ENCODE results near the gene PCDH10. TPM values are rescaled to one million over a fixed set of nuclear protein-coding genes. Genes with fewer than 3 reads are reported as not detected.
A peak's percentile ranks its signal among the peaks of the same experiment; 100 is the strongest.

Gene PCDH10, protein sequence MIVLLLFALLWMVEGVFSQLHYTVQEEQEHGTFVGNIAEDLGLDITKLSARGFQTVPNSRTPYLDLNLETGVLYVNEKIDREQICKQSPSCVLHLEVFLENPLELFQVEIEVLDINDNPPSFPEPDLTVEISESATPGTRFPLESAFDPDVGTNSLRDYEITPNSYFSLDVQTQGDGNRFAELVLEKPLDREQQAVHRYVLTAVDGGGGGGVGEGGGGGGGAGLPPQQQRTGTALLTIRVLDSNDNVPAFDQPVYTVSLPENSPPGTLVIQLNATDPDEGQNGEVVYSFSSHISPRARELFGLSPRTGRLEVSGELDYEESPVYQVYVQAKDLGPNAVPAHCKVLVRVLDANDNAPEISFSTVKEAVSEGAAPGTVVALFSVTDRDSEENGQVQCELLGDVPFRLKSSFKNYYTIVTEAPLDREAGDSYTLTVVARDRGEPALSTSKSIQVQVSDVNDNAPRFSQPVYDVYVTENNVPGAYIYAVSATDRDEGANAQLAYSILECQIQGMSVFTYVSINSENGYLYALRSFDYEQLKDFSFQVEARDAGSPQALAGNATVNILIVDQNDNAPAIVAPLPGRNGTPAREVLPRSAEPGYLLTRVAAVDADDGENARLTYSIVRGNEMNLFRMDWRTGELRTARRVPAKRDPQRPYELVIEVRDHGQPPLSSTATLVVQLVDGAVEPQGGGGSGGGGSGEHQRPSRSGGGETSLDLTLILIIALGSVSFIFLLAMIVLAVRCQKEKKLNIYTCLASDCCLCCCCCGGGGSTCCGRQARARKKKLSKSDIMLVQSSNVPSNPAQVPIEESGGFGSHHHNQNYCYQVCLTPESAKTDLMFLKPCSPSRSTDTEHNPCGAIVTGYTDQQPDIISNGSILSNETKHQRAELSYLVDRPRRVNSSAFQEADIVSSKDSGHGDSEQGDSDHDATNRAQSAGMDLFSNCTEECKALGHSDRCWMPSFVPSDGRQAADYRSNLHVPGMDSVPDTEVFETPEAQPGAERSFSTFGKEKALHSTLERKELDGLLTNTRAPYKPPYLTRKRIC
- total RNA-seq, result 10 to 100 TPM; 21.6 to 52.2 TPM
- 10 to 100 TPM; 61.5 to 80.9 TPM for polyA plus RNA-seq (ENCODE audit: insufficient read length in 2 of 2)
- long read RNA-seq, donor 1, full-length matches to known transcripts, result 85 of 91 reads
- long read RNA-seq, donor 1, partial matches to known transcripts, result 6 of 91 reads
- long read RNA-seq, donor 1, other reads (novel, unspliced or antisense), result 0 of 91 reads
- long read RNA-seq, donor 2, full-length matches to known transcripts, result 49 of 49 reads
- long read RNA-seq, donor 2, partial matches to known transcripts, result 0 of 49 reads
- long read RNA-seq, donor 2, other reads (novel, unspliced or antisense), result 0 of 49 reads
- long read RNA-seq, donor 3, full-length matches to known transcripts, result 71 of 76 reads
- long read RNA-seq, donor 3, partial matches to known transcripts, result 5 of 76 reads
- long read RNA-seq, donor 3, other reads (novel, unspliced or antisense), result 0 of 76 reads
- long read RNA-seq, donor 4, result 0 reads

DNA sequence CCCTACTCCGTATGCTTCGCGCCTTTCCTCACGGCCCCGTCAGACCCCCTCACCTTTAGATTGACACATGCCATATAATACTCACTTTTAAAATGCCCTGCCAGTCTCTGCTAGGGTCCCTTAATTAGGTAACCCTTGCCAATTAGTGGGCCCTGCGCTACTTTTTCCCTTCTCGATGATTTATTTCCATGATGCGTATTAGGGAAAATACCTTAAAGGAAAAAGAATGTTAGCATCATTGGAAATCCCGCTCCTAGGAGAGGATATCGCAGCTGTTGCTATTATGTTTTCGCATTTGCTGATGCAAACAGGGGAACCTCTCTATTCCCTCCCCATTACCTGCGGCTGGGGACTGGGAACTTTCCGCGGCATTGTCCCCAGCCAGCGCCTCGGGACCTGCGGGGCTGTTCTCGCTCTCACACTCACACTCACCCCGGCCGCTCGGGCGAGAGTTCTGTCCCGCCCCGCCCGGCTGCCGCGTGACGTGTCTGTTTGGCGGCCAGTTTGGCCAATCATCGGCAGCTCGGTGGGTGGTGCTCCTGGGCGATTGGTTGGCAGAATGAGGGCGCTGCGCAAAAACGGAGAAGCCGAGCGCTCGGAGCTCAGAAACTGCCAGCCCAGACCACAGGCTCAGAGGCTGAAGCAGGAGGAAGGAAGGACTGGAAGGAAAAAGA lies at the start of gene PCDH10:
TSS of gene PCDH10 (plus strand) at position 605 of the 674 bp plus-strand sequence. CDS start 847 bp downstream, outside the sequence.
- Histone ChIP-seq H3K36me3 (ENCODE audit: control insufficient read depth, insufficient read depth, low read length) (peaks cover 7% of the 10 kb centered on the region), H3K9me3 (ENCODE audit: control insufficient read depth, insufficient read depth, low read length) (no peaks in the 10 kb centered on the region), H3K27me3 (ENCODE audit: control insufficient read depth, insufficient read depth, low read length) (peaks cover 10% of the 10 kb centered on the region), H3K27ac (ENCODE audit: low read depth, low read length) (peak within 1 kb of the TSS; percentile 87), H3K4me1 (ENCODE audit: control insufficient read depth, insufficient read depth, low read length) (peaks cover 36% of the 10 kb centered on the region), H3K4me3 (ENCODE audit: low read depth, low read length) (peak within 1 kb of the TSS; percentile 83)
- peak; percentile 94 to 99 (median 97) for DNase-seq (ENCODE audit: low read depth in 4 of 6, low spot score in 6 of 6)
- WGBS (ENCODE audit: insufficient coverage), result 0% methylated on average over 35 of the region's 38 CpGs

- Histone ChIP-seq H3K4me3 (ENCODE audit: low read depth, low read length) (no peak overlapping the region), H3K9me3 (ENCODE audit: control insufficient read depth, insufficient read depth, low read length) (no peaks in the 10 kb centered on the region), H3K4me1 (ENCODE audit: control insufficient read depth, insufficient read depth, low read length) (no peaks in the 10 kb centered on the region), H3K27ac (ENCODE audit: low read depth, low read length) (no peak overlapping the region), H3K36me3 (ENCODE audit: control insufficient read depth, insufficient read depth, low read length) (no peaks in the 10 kb centered on the region), H3K27me3 (ENCODE audit: control insufficient read depth, insufficient read depth, low read length) (no peaks in the 10 kb centered on the region)
- no peak for DNase-seq (ENCODE audit: low read depth in 4 of 6, low spot score in 6 of 6)
- WGBS (ENCODE audit: insufficient coverage), result 92% methylated on average over 2 of the region's 6 CpGs
Measured at GRCh38 chr4:133102043-133102442, 47.1 kb upstream of the PCDH10 start.

- H3K27ac ChIP-seq (ENCODE audit: low read depth, low read length), result no peak overlapping the region
- no peaks in the 10 kb centered on the region for H3K36me3 ChIP-seq (ENCODE audit: control insufficient read depth, insufficient read depth, low read length)
- DNase-seq (ENCODE audit: low read depth in 4 of 6, low spot score in 6 of 6), result no peak
- no peaks in the 10 kb centered on the region for H3K27me3 ChIP-seq (ENCODE audit: control insufficient read depth, insufficient read depth, low read length)
- no peak overlapping the region for H3K4me3 ChIP-seq (ENCODE audit: low read depth, low read length)
- no peaks in the 10 kb centered on the region for H3K4me1 ChIP-seq (ENCODE audit: control insufficient read depth, insufficient read depth, low read length)
- H3K9me3 ChIP-seq (ENCODE audit: control insufficient read depth, insufficient read depth, low read length), result no peaks in the 10 kb centered on the region
- 75% methylated on average over 1 of the region's 4 CpGs for WGBS (ENCODE audit: insufficient coverage)
Measured at GRCh38 chr4:133102612-133103409, 46.3 kb upstream of the PCDH10 start.

GRCh38 chr4:133112641-133113040 lies 36.5 kb upstream of the PCDH10 start:
- Histone ChIP-seq H3K9me3 (ENCODE audit: control insufficient read depth, insufficient read depth, low read length) (no peaks in the 10 kb centered on the region), H3K27me3 (ENCODE audit: control insufficient read depth, insufficient read depth, low read length) (no peaks in the 10 kb centered on the region), H3K27ac (ENCODE audit: low read depth, low read length) (no peak overlapping the region), H3K36me3 (ENCODE audit: control insufficient read depth, insufficient read depth, low read length) (no peaks in the 10 kb centered on the region), H3K4me1 (ENCODE audit: control insufficient read depth, insufficient read depth, low read length) (no peaks in the 10 kb centered on the region), H3K4me3 (ENCODE audit: low read depth, low read length) (no peak overlapping the region)
- DNase-seq (ENCODE audit: low read depth in 4 of 6, low spot score in 6 of 6), result no peak

DNA sequence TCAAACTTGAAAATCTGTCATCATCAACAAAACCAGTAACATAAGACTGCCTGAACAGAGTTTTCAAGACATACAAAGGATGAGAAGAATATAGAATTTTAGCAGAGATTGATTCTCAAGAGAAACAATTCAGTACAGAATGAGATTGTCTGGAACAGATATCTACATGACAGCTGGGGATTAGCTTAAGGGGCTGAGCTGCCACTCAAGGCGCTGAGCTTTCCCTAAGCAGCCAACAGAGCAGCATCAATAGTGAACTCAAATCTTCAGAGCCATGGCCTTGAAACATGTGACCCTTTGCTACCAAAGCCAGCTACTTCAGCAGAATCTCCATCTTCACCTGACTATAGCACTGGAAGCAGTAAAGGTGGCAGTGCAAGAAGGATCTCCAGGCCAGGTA lies 24.3 kb upstream of the PCDH10 start:
- WGBS (ENCODE audit: insufficient coverage), result 100% methylated on average over 1 of the region's 1 CpG
- Histone ChIP-seq H3K4me1 (ENCODE audit: control insufficient read depth, insufficient read depth, low read length) (no peaks in the 10 kb centered on the region), H3K36me3 (ENCODE audit: control insufficient read depth, insufficient read depth, low read length) (no peaks in the 10 kb centered on the region), H3K27ac (ENCODE audit: low read depth, low read length) (no peak overlapping the region), H3K27me3 (ENCODE audit: control insufficient read depth, insufficient read depth, low read length) (no peaks in the 10 kb centered on the region), H3K9me3 (ENCODE audit: control insufficient read depth, insufficient read depth, low read length) (no peaks in the 10 kb centered on the region), H3K4me3 (ENCODE audit: low read depth, low read length) (no peak overlapping the region)
- no peak for DNase-seq (ENCODE audit: low read depth in 4 of 6, low spot score in 6 of 6)

GRCh38 chr4:133127500-133127899 lies 21.6 kb upstream of the PCDH10 start:
- no peak overlapping the region for H3K4me3 ChIP-seq (ENCODE audit: low read depth, low read length)
- no peaks in the 10 kb centered on the region for H3K4me1 ChIP-seq (ENCODE audit: control insufficient read depth, insufficient read depth, low read length)
- WGBS (ENCODE audit: insufficient coverage), result no CpG with 5 or more reads among the region's 3 CpGs
- no peaks in the 10 kb centered on the region for H3K36me3 ChIP-seq (ENCODE audit: control insufficient read depth, insufficient read depth, low read length)
- H3K9me3 ChIP-seq (ENCODE audit: control insufficient read depth, insufficient read depth, low read length), result no peaks in the 10 kb centered on the region
- no peak overlapping the region for H3K27ac ChIP-seq (ENCODE audit: low read depth, low read length)
- H3K27me3 ChIP-seq (ENCODE audit: control insufficient read depth, insufficient read depth, low read length), result no peaks in the 10 kb centered on the region
- no peak for DNase-seq (ENCODE audit: low read depth in 4 of 6, low spot score in 6 of 6)

- DNase-seq (ENCODE audit: low read depth in 4 of 6, low spot score in 6 of 6), result no peak
- H3K27me3 ChIP-seq (ENCODE audit: control insufficient read depth, insufficient read depth, low read length), result no peaks in the 10 kb centered on the region
- no peak overlapping the region for H3K27ac ChIP-seq (ENCODE audit: low read depth, low read length)
- H3K9me3 ChIP-seq (ENCODE audit: control insufficient read depth, insufficient read depth, low read length), result no peaks in the 10 kb centered on the region
- no peak overlapping the region for H3K4me3 ChIP-seq (ENCODE audit: low read depth, low read length)
- no peaks in the 10 kb centered on the region for H3K4me1 ChIP-seq (ENCODE audit: control insufficient read depth, insufficient read depth, low read length)
- H3K36me3 ChIP-seq (ENCODE audit: control insufficient read depth, insufficient read depth, low read length), result no peaks in the 10 kb centered on the region
Measured at GRCh38 chr4:133129237-133129636, 19.9 kb upstream of the PCDH10 start.

GRCh38 chr4:133130171-133130570 lies 18.9 kb upstream of the PCDH10 start:
- H3K9me3 ChIP-seq (ENCODE audit: control insufficient read depth, insufficient read depth, low read length), result no peaks in the 10 kb centered on the region
- H3K4me3 ChIP-seq (ENCODE audit: low read depth, low read length), result no peak overlapping the region
- H3K4me1 ChIP-seq (ENCODE audit: control insufficient read depth, insufficient read depth, low read length), result no peaks in the 10 kb centered on the region
- no peak for DNase-seq (ENCODE audit: low read depth in 4 of 6, low spot score in 6 of 6)
- no peak overlapping the region for H3K27ac ChIP-seq (ENCODE audit: low read depth, low read length)
- H3K36me3 ChIP-seq (ENCODE audit: control insufficient read depth, insufficient read depth, low read length), result no peaks in the 10 kb centered on the region
- no peaks in the 10 kb centered on the region for H3K27me3 ChIP-seq (ENCODE audit: control insufficient read depth, insufficient read depth, low read length)
- WGBS (ENCODE audit: insufficient coverage), result 50% methylated on average over 1 of the region's 2 CpGs
